NCI-H1092 (cell line): ENCODE results near the gene AMY1C.
"Not testable (repeated sequence)": the region's sequence is repeated elsewhere in the genome, so short reads cannot be mapped to it uniquely, and the experiment has no call there.

Experiments used
- DNase-seq: peaks from one replicate; lab custom pipeline; 2025; lab: John Stamatoyannopoulos, UW

The AMY1C gene

DNA sequence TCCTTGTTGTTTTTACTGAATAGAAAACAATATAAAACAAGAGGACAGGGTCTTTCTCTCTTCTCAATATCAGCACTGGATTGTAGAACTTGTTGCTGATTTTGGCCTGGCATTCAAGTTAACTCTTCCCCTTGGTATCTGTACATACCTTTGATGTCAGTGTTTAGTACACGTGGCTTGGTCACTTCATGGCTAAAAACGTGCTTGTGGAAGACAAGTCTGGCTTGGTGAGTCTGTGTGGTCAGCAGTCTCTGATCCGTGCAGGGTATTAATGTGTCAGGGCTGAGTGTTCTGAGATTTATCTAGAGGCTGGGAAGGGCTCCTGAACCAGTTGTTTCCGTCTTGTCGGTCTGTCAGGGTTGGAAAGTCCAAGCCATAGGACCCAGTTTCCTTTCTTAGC lies at the start of gene AMY1C:
Gene AMY1C, plus strand, starts transcription at position 301 of the 400 bp plus-strand sequence. CDS start 572 bp downstream, outside the sequence.
- not testable (repeated sequence) for DNase-seq

GRCh38 chr1:103700669-103701068 lies 49.0 kb upstream of the AMY1C start:
- not testable (repeated sequence) for DNase-seq

DNA sequence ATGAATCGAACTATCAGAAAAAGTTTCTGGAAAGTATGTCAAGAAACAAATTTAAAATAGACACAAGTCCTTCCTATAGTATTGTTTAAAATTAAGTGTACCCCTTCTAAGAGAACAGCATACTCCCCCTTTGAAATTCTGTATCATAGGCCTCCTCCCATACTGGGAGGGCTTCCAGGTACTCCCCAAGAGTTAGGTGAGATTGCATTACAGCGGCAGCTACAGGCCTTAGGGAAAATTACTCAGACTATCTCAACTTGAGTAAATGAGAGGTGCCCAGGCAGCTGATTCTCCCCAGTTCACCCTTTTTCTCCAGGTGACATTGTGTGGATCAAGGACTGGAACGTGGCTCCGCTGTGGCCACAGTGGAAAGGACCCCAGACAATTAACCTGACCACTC lies 48.4 kb upstream of the AMY1C start:
- DNase-seq = not testable (repeated sequence)

GRCh38 chr1:103707670-103708069 lies 42.0 kb upstream of the AMY1C start:
- not testable (repeated sequence) for DNase-seq

GRCh38 chr1:103710381-103710780 lies 39.3 kb upstream of the AMY1C start:
- not testable (repeated sequence) for DNase-seq

DNA sequence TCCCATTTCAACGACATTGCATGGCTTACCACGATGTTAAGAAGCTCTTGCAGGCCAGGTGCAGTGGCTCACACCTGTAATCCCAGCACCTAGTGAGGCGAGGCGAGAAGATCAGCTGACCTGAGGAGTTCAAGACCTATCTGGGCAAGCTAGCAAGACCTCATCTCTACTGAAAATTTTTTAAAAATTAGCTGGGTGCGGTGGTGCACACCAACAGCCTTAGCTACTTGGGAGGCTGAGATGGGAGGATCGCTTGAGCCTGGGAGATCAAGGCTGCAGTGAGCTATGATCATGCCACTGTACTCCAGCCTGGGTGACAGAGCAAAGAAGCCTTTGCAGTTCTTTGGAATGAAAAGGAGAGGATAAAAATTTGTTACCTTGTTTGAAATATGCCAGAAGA lies 32.3 kb upstream of the AMY1C start:
- not testable (repeated sequence) for DNase-seq

DNA sequence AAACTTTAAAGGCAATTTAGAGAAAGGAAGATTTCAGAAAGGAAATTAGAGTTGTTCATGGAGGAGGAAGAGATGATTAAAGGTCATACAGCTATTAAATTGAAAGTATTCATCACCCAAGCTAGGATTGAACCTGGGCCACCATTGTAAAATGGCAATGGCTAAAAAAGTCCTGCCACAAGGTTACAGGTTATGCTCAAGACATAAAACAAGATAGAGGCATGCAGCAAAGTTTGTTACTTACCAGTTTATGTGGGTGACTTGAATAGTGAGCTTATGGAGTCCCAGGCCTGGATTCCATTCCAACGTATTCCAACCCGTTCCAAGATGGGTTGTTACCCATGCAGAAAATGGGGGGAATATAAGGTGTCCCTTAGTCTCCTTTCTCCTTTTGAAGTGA lies 28.2 kb upstream of the AMY1C start:
- DNase-seq = not testable (repeated sequence)

GRCh38 chr1:103735334-103735733 lies 14.4 kb upstream of the AMY1C start:
- DNase-seq = not testable (repeated sequence)

- DNase-seq = not testable (repeated sequence)
Observed at GRCh38 chr1:103738031-103738430, 11.7 kb upstream of the AMY1C start.

GRCh38 chr1:103744449-103744848 lies 5.2 kb upstream of the AMY1C start:
- not testable (repeated sequence) for DNase-seq

DNA sequence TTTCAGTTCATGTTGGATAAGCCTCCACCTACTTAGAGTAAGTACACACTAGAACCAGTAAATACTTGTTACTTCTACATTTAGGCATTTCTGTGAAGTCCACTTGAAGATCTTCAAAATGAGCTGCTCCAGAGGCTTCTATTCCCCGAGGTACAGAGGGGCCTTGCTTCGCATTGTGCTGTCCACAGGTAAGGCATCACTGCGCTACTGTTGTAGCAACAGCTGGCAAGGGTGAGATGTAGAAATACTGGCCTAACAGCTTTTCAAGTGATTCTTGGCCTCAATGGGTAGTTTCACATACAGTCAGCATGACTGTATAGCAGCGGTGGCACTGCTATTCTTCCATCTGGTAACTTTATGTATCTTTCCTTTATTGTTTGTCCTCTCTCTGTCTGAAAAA lies 4.7 kb upstream of the AMY1C start:
- DNase-seq = not testable (repeated sequence)

- DNase-seq = not testable (repeated sequence)
Observed at GRCh38 chr1:103748273-103748672, 1.4 kb upstream of the AMY1C start.

DNA sequence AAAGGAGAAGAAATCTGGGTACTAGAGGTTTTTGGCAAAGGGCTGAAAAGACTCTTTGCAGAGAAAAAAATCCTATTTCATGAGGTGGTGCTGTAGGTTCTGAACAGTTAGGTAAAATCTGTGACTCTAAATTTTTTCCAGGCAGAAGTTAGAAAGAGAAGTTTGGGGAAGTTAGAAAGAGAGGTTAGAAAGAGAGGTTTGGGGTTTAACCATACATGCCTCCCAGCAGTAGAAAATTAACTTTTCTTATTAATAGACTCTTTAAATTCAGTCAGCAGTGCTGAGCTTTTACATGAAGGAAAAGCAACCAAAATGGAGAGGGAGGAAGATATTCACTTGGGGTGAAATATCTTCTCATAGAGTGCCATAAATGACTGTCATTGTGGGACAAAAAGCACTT lies 12.2 kb downstream of the AMY1C start:
- DNase-seq = no peak

DNA sequence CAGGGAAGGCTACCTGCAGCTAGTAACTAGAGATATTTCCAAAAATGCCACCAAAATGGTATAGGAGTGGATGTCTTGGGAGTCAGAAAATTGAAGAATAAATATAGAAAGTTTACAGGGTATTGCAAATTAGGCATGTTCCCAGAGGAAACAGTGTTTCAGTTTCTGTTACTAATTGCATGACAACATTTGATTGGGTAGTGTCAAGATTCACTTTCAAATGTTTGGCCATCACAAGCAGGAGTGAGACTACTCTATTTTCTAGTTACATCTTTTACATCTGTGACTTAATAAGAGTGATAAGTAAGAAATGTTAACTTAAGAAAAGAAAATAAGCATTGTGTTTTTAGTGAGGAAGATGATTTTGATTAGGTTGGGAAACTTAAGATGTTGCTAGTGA lies 30.2 kb downstream of the AMY1C start:
- DNase-seq = no peak

- DNase-seq = no peak
Observed at GRCh38 chr1:103783944-103784377, 34.3 kb downstream of the AMY1C start.

- no peak for DNase-seq
Observed at GRCh38 chr1:103788377-103788776, 38.7 kb downstream of the AMY1C start.

- no peak for DNase-seq
Observed at GRCh38 chr1:103790172-103790571, 40.5 kb downstream of the AMY1C start.
